ENCODE measurements around the gene PTPRF.

DNA sequence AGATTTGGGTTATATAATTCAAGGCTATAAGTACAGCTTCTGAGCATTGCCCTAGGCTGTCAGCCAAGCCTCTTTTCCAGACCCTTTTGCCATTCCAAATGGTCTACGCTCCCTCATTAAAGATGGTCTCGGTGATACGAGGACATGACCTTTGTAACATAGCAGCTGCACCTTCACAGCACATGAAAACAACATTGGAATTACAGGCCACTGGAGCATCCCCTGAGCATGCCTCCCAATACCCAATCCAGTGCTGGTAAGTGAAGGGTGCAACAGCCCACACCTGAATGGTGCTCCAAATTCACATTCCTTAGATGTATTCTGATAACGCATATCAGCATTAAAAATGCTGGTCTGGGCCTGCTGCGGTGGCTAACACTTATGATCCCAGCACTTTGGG, 20.1 kb upstream of the PTPRF start:
- TF ChIP-seq, protein P1, sequence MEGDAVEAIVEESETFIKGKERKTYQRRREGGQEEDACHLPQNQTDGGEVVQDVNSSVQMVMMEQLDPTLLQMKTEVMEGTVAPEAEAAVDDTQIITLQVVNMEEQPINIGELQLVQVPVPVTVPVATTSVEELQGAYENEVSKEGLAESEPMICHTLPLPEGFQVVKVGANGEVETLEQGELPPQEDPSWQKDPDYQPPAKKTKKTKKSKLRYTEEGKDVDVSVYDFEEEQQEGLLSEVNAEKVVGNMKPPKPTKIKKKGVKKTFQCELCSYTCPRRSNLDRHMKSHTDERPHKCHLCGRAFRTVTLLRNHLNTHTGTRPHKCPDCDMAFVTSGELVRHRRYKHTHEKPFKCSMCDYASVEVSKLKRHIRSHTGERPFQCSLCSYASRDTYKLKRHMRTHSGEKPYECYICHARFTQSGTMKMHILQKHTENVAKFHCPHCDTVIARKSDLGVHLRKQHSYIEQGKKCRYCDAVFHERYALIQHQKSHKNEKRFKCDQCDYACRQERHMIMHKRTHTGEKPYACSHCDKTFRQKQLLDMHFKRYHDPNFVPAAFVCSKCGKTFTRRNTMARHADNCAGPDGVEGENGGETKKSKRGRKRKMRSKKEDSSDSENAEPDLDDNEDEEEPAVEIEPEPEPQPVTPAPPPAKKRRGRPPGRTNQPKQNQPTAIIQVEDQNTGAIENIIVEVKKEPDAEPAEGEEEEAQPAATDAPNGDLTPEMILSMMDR (IDR thresholded peaks at IDR 0.05; ENCODE audit: low read depth, low read length, missing input control) = no peak
- TF ChIP-seq, protein P2, sequence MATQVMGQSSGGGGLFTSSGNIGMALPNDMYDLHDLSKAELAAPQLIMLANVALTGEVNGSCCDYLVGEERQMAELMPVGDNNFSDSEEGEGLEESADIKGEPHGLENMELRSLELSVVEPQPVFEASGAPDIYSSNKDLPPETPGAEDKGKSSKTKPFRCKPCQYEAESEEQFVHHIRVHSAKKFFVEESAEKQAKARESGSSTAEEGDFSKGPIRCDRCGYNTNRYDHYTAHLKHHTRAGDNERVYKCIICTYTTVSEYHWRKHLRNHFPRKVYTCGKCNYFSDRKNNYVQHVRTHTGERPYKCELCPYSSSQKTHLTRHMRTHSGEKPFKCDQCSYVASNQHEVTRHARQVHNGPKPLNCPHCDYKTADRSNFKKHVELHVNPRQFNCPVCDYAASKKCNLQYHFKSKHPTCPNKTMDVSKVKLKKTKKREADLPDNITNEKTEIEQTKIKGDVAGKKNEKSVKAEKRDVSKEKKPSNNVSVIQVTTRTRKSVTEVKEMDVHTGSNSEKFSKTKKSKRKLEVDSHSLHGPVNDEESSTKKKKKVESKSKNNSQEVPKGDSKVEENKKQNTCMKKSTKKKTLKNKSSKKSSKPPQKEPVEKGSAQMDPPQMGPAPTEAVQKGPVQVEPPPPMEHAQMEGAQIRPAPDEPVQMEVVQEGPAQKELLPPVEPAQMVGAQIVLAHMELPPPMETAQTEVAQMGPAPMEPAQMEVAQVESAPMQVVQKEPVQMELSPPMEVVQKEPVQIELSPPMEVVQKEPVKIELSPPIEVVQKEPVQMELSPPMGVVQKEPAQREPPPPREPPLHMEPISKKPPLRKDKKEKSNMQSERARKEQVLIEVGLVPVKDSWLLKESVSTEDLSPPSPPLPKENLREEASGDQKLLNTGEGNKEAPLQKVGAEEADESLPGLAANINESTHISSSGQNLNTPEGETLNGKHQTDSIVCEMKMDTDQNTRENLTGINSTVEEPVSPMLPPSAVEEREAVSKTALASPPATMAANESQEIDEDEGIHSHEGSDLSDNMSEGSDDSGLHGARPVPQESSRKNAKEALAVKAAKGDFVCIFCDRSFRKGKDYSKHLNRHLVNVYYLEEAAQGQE (IDR thresholded peaks at IDR 0.05) = no peak
- TF ChIP-seq TAF1 (conservative IDR thresholded peaks at IDR 0.05) (no peak), YY1 (IDR thresholded peaks at IDR 0.05) (no peak)
